Measurements from ENCODE around the gene ALKBH2. TPM values are rescaled to one million over a fixed set of nuclear protein-coding genes. Genes with fewer than 3 reads are reported as not detected.
A peak's percentile ranks its signal among the peaks of the same experiment; 100 is the strongest.

Gene ALKBH2
- total RNA-seq, 1 donor from 2014 or later = 10.6 TPM

DNA sequence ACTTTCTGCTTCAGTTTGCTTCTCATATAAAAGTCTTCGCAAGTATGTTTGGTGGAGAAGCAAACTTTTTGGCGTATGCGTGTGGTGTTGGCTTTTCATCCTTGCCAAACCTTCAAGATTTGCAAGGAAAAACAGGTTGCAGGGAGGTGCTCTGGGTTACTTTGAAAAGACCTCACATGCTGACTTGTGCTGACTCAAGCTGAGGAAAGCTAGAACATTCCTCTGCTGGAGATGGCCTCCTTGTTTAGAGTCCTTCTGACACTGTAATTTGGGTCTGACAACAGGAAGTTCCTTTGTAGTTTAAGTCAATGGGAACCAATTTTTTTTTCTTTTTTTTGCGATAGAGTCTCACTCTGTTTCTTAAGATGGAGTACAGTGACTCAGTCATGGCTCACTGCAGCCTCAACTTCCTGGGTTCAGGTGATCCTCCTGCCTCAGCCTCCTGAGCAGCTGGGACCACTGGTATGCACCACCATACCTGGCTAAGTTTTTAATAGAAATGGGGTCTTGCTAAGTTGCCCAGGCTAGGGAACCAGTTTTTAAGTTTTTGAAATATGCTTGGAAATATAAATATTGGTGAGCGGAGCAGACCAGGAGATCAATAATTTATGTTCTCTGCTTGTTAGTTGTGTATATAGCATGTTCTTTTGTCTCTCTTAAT is 20.5 kb upstream of the ALKBH2 start:
- Mint-ChIP-seq H3K4me3 (ENCODE audit: unreplicated experiment) (no peak overlapping the region), H3K4me1 (ENCODE audit: low read depth) (peaks cover 27% of the 10 kb centered on the region), H3K36me3 (ENCODE audit: low read depth) (no peaks in the 10 kb centered on the region), H3K27me3 (ENCODE audit: low read depth) (no peaks in the 10 kb centered on the region), H3K27ac (ENCODE audit: unreplicated experiment) (no peak overlapping the region), H3K9me3 (ENCODE audit: low read depth) (no peaks in the 10 kb centered on the region)
- DNase-seq (ENCODE audit: low spot score) = no peak
- TF ChIP-seq, protein P1, sequence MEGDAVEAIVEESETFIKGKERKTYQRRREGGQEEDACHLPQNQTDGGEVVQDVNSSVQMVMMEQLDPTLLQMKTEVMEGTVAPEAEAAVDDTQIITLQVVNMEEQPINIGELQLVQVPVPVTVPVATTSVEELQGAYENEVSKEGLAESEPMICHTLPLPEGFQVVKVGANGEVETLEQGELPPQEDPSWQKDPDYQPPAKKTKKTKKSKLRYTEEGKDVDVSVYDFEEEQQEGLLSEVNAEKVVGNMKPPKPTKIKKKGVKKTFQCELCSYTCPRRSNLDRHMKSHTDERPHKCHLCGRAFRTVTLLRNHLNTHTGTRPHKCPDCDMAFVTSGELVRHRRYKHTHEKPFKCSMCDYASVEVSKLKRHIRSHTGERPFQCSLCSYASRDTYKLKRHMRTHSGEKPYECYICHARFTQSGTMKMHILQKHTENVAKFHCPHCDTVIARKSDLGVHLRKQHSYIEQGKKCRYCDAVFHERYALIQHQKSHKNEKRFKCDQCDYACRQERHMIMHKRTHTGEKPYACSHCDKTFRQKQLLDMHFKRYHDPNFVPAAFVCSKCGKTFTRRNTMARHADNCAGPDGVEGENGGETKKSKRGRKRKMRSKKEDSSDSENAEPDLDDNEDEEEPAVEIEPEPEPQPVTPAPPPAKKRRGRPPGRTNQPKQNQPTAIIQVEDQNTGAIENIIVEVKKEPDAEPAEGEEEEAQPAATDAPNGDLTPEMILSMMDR (IDR thresholded peaks at IDR 0.05) = no peak

DNA sequence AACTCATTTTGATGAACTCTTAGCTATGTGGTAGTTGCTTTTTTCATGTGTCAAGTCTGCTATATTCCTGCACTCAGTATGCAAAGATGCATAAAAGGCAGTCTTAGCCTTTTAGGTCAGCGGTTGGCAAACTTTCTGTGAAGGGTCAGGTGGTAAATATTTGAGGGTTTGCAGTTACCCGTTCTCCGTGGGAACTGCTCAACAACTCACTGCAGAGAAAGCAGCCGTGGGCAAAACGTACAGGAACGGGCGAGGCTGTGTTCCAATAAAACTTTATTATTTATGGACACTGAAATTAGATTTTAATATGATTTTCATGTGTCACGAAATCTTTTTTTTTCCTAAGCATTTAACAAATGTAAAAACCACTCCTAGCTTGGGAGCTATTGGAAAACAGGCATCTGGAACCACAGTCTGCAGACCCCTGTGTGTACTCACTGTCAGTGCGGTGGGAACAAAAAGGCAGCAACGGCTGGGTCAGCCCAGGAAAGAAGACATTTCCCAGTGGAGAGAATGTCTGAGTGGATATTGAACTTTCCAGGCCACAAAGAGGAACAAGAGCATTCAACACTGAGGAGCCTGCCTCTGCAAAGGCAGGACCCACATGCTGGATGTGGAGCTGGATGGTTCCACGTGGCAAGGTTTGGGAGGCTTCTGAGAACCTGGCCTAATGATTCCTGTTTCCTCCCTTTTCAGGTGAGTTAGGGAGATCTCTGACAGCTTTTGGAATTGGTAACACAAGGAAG is 19.6 kb upstream of the ALKBH2 start:
- TF ChIP-seq, protein P1 (IDR thresholded peaks at IDR 0.05) = no peak
- no peak overlapping the region for H3K27ac Mint-ChIP-seq (ENCODE audit: unreplicated experiment)

DNA sequence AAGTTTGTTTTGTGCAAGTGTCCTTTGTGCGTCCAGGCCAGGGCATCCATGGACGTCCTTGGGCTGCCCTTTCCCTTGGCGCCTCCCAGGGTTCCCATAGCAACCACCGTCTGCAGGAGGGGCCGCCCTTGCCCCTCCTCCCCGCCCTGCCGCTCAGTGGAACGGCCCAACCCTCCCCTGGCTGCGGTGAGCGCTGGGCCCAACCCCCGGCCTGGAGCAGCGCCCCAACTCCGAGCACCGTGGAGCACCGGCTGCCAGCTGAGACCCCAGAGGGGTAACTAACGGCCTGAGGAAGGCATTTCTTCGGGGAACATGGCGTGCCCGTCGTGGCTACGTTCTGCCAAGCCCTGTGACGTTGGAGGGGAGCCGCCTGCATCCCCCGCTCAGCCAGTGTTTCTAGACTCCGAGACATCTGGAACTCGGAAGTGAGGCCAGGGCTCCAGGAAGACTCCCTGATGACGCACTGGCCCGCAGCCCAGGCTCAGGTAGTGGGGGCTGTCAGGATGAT is 17.8 kb upstream of the ALKBH2 start:
- Mint-ChIP-seq H3K27ac (ENCODE audit: unreplicated experiment) (peak overlapping the region; percentile 92), H3K9me3 (ENCODE audit: low read depth) (no peaks in the 10 kb centered on the region), H3K36me3 (ENCODE audit: low read depth) (peaks cover 3% of the 10 kb centered on the region), H3K4me1 (ENCODE audit: low read depth) (peaks cover 27% of the 10 kb centered on the region), H3K4me3 (ENCODE audit: unreplicated experiment) (peak overlapping the region; percentile 71), H3K27me3 (ENCODE audit: low read depth) (no peaks in the 10 kb centered on the region)
- TF ChIP-seq, protein P1 (IDR thresholded peaks at IDR 0.05) = no peak
- no peak for DNase-seq (ENCODE audit: low spot score)

More for the DNA sequence above, 19.6 kb upstream of the ALKBH2 start:
- no peaks in the 10 kb centered on the region for H3K27me3 Mint-ChIP-seq (ENCODE audit: low read depth)
- H3K9me3 Mint-ChIP-seq (ENCODE audit: low read depth) = no peaks in the 10 kb centered on the region
- no peaks in the 10 kb centered on the region for H3K36me3 Mint-ChIP-seq (ENCODE audit: low read depth)
- DNase-seq (ENCODE audit: low spot score) = no peak
- H3K4me3 Mint-ChIP-seq (ENCODE audit: unreplicated experiment) = no peak overlapping the region
- H3K4me1 Mint-ChIP-seq (ENCODE audit: low read depth) = peaks cover 27% of the 10 kb centered on the region

DNA sequence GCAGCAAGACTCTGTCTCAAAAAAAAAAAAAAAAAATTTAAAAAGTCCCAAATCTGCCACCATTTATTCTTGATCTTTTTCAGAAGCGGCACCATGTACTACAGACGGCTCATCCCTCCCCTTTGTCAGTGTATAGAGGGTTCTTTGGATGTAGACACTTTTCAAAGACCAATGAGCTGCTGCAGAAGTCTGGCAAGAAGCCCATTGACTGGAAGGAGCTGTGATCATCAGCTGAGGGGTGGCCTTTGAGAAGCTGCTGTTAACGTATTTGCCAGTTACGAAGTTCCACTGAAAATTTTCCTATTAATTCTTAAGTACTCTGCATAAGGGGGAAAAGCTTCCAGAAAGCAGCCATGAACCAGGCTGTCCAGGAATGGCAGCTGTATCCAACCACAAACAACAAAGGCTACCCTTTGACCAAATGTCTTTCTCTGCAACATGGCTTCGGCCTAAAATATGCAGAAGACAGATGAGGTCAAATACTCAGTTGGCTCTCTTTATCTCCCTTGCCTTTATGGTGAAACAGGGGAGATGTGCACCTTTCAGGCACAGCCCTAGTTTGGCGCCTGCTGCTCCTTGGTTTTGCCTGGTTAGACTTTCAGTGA is 16.6 kb upstream of the ALKBH2 start:
- DNase-seq (ENCODE audit: low spot score) = no peak
- Mint-ChIP-seq H3K36me3 (ENCODE audit: low read depth) (peaks cover 12% of the 10 kb centered on the region), H3K4me3 (ENCODE audit: unreplicated experiment) (no peak overlapping the region)

DNA sequence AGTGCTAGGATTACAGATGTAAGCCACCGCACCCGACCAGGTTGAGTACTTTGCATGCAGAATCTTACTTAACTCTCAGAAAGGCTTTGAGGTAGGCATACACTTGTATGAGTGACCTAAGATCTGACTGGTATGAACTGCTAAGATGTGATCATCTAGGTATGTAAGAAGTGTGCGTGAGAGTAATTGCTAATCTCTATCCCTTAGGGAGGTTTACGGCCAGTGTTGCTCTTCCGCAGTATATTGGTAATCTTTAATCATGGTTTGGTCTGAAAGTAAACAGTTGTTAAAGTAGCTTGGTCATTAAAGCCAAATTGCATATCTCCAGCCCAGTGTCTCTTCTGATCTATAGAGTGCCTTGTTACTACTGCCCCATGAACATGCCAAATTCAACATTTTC is 11.9 kb upstream of the ALKBH2 start:
- Mint-ChIP-seq H3K27ac (ENCODE audit: unreplicated experiment) (no peak overlapping the region), H3K27me3 (ENCODE audit: low read depth) (no peaks in the 10 kb centered on the region), H3K36me3 (ENCODE audit: low read depth) (peaks cover 25% of the 10 kb centered on the region), H3K4me3 (ENCODE audit: unreplicated experiment) (no peak overlapping the region), H3K9me3 (ENCODE audit: low read depth) (no peaks in the 10 kb centered on the region), H3K4me1 (ENCODE audit: low read depth) (peaks cover 5% of the 10 kb centered on the region)
- TF ChIP-seq, protein P1 (IDR thresholded peaks at IDR 0.05) = no peak
- DNase-seq (ENCODE audit: low spot score) = no peak

More for the DNA sequence above, 16.6 kb upstream of the ALKBH2 start:
- no peaks in the 10 kb centered on the region for H3K9me3 Mint-ChIP-seq (ENCODE audit: low read depth)
- no peaks in the 10 kb centered on the region for H3K27me3 Mint-ChIP-seq (ENCODE audit: low read depth)
- peak overlapping the region; percentile 52 for H3K27ac Mint-ChIP-seq (ENCODE audit: unreplicated experiment)
- TF ChIP-seq, protein P1 (IDR thresholded peaks at IDR 0.05) = no peak
- peaks cover 19% of the 10 kb centered on the region for H3K4me1 Mint-ChIP-seq (ENCODE audit: low read depth)

All from chondrocyte (in vitro differentiated cells).